HG02798 (cell line): Measurements from ENCODE around the gene DIPK1B.

ENCODE experiments used
- ATAC-seq: cut with Tn5 transposase; IDR thresholded peaks from one replicate; pipeline ENCODE4 v1.9.1; 2021; ENCODE audit warnings: mild to moderate bottlenecking; ENCODE audit not compliant: unreplicated experiment, poor library complexity

The DIPK1B gene

DNA sequence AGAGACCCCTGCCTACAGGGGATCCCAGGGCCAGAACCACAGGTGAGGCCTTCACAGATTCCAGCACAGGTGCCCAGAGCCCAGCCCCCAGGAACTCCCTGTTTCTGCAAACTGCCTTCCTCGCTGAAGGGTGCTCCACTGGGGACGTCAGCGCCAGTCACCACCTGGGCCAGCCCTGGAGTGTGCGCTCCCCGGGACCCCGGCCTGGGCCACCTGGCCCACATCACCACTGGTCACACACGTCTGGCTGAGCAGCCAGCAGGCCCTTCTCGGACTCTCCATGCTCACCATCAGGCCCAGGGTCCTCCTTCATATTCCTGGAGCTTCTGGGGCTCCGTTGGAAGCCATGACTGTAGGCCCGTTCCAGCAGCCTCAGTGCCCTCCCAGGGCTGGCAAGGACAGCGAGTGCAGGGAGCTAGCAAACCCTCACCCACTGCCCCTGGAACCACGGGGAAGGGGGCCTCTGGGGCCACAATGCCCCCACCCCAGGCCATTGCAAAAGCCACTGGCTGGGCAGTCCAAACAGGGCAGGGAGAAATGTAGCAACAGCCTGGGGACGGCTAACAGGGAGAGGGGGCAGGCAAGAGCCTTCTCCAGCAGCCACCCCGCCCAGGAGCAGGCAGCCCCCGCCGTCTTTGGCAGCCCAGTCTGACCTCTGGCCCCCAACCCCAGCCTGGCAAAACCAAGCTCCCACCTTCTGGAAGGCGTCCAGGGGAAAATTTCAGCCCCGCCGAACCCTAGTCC lies 26.4 kb upstream of the DIPK1B start:
- ATAC-seq = no peak

DNA sequence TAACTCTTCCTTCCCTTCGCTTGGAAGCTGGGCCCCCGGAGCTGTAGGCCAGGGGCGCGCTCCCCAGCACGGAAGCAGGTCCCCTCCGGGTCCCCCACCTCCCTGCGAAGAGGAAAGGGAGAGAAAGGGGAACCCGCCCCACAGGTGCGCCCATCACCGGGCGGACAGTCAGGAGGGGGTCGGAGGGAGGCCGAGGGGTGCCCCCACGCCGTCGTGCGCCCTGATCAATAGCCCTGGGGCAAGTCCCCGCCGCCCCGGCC lies 25.9 kb upstream of the DIPK1B start:
- no peak for ATAC-seq

DNA sequence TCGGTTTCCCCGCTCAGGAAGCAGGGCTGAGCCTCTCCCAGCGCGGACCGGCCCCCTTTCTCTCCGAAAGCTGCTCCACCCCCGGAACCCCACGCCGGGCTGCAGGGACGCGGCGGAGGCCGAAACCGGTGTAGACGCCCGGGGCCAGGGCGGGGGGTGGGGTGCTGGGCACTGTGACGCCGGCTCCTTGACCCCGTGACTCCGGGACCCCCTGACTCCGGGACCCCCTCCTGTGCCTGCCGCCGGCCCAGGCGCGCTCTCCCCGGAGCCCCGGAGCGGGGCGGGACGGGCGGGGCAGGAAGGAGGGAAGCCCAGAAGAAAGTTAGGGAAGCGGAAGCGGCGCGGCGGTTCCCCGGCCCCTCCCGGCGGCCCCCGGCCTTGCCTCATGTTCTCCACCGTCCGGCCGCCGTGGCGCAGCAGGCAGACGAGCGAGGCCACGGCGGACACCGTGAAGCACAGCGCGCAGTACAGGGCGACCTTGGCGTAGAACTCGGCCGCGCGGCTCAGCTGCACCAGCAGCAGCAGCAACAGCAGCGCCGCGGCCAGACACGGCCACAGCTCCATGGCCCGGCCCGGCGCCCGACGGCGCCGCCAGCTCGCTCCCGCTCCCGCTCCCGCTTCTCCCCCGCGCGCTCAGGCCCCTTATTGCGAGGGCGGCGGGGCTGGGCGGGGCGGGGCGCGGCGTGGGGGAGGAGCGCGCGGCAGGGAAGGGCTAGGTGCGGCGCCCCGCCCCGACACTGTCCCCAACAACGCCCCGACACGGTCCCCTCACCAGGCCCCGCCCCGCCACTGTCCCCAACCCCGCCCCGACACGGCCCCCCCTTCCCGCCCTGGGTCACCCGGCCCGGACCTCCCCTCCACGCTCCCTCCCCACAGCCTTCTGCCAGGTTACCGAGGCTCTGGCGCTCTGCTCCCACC lies 25.3 kb upstream of the DIPK1B start, which contains the start of gene AGPAT2:
TSS of gene AGPAT2 (minus strand) at position 664 of the 918 bp plus-strand sequence. CDS start at position 564, 100 bp downstream.
- peak; percentile 61 for ATAC-seq

DNA sequence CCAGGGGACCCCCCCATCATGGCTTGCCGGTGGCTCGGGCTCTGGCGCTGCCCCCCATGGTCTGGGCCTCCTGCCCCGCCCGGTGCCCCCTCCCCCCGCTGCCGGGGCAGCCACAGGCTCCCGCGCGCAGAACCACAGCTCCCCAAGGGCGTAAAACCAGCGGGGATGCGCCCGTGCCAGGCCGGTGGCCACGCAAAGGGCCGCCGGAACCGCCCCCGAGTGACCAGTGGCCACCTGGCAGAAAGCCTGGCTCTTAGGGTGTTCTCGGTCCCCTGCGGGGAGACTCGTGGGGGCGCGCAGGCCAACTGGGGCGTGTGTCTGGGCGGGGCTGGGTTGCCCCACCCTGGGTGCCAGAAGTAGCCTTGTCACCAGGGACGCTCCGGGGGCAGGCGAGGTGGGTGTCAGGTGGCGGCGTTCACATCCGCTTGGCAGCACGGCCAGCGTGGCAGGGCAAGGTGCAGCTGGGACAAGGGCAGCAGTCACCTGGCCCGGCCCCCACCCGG lies 24.6 kb upstream of the DIPK1B start:
- no peak for ATAC-seq

DNA sequence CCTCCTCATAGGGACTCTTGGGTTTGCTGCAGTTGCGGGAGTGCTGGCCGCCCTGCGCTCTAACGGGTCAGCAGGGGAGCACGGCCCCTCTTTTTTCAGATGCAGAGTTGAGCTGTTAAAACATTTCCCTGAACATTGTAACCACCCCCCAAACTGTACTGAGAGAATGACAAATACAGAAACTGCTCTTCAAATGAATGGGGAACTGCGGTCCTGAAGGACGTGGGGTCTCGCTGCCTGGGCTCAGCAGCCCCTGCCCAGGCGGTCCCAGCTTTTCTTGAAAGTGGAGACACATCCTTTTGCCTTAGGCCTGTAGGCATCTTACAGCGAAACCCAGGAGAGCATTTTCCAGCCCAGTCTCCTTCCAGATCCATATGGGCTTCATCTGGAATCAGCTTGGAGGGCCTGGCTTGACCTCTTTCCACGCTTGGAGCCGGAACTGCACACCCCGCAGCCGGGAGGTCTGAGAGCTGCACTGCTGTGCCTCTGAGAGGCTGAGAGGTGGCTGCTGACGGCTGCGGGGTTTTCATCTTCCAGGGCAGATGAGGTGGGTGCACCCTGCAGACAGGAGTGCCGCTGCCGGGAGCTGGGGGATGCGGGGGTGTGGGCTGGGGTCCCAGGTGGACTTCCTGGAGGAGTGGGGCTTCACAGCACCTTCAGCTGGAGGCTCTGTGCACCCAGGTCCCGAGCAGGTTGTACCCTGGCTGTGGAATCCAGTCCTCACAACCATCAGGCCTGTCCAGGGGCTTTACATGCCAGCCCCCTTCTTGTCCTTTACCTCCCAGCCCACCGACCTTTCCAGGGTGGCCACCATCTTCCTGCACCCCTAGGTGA lies 23.9 kb upstream of the DIPK1B start:
- ATAC-seq = no peak

DNA sequence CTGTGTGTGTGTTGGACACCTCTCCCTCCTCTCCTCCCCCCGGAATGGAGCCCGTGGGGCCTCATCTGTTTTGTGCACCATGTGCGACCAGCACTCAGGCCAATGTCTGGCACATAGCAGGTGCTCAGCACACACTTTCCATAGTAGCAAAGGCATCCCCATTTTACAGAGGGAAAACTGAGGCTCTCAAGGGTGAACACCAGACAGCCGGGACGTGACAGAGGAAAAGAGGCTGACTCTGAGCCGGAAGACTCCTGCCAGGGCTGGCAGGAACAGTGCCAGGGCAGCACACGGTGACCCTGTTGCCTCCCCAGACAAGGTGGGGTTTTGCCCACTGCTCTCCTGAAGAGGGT lies 23.3 kb upstream of the DIPK1B start:
- ATAC-seq = no peak

DNA sequence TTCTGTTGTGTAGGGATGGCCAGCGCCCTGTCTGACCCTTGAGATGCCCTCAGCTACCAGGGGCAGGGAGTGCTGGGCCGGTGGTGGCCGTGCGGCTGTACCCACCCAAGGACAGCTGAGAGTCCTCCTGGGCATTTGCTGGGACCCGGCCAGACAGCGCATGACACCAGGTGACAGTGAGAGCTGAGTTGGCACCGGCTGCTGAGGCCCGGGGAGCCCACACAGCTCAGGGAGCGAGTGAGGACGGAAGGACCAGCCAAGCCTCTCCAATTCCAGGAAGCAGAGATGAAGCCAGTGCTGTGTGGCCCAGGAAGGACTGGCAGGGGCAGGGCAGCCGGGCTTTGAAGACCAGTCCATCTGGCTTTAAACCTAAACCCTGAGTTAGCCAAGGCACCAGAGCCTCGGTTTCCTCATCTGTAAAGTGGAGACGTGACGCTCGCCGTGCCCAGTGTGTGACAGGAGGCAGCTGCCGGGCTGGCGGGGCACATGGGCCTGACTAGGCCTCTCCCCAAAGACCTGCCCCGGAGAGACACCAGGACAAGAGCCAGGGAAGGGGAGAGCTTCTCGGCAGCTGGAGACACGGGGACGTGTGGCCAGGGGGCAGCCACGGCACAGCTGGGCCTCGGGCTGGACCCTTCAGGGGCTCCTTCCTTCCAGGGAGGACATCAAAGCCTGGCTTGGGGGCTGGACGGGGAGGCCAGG lies 22.1 kb upstream of the DIPK1B start:
- no peak for ATAC-seq

DNA sequence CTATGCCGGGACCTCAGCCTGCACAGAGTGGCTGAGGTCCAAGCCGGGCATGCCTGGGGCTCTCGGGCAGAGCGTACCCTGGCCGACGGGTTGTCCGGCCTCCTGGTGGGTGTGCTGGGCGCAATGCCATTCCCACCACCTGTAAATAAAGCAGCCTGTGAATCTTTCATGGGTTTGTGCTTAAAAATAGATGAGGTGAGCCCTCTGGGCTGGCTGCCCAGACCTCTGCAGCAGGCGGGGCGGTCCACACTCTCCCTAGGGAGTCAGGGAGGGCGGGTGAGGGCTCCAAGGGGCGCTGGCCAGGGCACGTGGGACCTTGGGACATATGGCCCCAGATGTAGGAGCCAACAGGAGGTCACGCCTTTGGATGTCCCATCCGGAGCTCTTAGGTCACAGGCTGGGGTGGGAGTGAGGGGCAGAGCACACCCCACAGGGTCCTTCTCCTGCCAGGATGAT lies 21.5 kb upstream of the DIPK1B start:
- ATAC-seq = no peak

DNA sequence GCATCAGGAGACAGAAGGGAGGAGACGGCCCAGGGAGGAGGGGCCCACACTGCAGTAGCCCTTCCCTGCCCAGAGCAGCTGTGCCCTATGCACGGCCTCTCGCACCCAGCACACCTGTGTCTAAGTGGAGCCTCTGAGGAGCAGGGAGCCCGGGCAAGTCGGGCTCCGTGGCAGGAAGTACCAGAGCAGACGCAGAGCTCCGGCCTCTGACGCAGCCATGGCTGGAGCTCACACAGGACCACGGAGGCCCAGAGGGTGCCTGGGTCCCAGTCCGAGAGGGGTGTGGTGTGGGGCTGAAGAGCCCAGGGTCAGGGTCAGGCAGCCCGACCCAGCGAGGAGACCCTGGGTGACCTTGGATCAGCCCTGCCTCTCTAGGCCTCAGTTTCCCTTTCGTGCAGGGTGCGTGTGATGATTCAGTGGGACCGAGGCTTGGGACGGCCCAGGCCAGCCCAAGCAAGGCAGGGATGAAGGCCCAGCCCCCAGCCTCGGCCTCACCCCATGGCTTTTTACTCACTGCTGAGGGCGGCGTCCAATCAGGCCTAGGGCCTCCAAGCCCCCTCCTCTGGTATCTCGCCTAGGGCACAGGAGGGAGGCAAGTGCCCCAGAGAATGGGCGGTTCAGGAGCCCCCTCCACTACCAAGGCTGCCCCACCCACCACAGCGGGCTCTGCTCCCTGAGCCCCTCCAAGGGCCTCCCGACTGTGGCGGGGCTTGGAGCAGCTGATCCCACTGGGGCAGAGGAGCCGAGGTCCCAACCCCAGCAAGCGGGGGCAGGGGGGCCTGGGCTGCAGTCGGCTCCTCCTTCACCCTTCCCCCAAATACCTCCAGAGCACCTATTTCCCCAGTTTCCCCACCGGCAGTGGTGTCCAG lies 20.8 kb upstream of the DIPK1B start:
- ATAC-seq = no peak

DNA sequence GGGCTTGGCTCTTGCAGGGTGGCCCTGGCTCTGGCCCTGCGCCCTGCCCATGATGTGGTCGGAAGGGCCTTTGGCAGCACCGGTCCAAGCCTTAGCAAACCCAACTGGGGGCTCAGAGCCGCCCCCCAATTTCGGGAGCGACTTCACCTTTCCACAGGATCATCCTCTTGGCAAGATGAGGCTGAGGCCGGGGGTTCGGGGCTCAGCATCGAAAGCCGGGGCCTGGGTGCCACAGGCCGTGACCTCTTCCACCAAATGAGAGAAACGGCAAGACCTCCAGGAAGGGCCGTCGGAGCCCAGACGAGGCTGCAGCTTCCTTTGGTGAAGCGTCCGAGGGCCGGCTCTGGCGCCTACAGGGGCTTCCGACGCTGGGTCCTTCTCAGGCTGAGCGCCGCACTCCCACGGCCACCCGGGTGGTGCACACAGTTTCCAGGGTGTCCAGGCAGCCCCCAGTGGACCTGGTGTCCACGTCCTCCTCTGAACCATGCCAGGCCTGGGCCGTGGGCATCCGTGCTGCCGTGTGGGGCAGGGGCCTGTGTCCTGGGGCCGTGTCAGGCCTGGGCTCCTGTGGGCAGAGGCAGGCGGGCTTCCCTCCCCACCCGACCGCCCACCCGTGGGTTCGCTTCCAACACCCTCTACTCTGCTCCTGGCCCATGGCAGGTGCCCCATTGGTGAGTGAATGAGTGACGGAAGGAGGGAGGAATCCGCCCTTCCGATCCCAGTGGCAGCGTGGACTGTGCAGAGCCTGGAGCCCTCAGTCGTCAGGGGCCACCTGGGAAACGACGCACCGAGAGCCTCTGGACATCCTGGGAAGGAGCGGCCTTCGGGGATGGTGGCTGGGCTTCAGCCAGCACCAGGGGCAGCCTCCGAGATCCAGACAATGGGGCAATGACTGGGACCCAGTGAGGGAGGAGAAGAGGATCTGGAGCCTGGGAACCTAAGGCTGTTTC lies 19.9 kb upstream of the DIPK1B start:
- ATAC-seq = no peak

DNA sequence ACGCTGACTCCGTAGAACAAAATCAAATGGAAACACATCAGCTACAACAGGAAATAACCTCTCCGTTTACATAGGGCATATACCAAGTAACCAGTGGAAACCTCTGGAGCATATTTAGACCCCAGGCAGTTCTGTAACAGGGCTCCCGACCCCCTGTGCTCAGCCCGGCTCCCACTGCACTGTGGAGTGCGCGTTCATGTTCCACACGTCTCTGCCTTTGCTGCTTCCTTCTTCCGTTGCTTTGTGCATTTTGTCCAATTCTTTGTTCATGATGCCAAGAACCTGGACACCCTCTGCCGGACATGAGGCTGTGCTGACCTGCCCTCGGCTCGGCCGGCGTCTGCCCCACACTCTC lies 19.3 kb upstream of the DIPK1B start:
- no peak for ATAC-seq

DNA sequence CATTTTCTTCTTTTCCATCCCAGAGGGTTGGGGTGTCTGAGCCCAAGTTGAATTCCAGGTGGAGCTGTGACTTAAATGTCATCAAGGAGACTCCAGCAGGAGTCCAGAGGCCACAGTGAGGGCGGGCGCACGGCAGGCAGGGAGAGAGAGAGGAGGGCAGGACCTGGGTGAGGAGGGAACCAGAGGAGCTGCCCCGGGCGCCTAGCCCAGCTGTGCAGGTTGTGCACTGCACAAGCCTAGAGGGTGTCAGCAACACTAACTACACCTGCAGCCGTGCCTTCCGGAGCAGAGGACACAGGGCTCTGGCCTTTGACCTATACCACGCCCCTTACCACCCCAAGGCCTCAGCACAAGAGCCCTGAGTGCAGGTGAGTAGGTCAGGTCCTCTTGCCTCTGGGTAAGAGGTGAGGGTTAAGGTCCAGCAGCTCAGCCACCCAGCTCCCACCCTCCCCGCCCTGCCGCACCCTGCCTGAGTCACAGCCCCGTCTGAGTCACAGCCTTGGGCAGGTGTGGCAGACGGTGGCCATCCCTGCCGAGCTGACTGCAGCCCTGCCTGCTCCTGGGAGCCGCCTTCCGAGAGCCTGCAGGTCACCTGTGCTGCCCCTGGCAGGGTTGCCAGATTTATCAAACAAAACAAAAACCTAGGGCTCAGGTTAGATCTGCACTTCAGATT lies 18.7 kb upstream of the DIPK1B start:
- ATAC-seq = no peak

DNA sequence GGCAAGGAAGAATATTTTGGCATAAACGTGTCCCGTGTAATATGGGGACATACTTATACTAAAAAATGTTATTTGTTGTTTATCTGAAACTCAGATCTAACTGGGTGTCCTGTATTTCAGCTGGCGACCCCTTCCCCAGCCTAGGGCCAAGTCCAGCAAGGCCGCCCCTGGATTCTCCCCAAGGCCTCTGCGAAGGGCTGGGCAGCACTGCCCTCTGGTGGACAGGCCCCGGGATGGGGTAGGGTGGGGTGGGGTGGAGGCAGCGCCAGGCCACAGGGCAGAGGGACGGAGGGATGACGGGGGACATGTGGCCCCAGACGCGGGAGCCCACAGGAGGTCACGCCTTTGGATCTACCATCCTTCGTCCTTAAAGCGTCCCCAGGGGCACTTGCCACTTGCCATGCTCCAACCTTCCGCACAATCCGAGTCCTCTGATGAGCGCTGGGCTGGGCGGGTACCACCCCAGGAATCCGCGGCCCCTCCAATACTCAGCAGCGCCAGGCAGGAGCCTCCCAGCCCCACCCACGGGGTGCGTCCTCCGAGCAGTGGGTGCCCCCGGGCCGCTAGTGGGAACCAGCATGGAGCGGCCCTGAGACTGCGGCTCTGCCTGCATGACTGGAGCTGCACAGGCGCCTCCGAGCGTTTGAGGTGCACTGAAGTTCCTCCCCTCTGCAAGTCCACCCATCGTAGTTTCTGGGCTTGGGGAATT lies 18.1 kb upstream of the DIPK1B start:
- no peak for ATAC-seq

DNA sequence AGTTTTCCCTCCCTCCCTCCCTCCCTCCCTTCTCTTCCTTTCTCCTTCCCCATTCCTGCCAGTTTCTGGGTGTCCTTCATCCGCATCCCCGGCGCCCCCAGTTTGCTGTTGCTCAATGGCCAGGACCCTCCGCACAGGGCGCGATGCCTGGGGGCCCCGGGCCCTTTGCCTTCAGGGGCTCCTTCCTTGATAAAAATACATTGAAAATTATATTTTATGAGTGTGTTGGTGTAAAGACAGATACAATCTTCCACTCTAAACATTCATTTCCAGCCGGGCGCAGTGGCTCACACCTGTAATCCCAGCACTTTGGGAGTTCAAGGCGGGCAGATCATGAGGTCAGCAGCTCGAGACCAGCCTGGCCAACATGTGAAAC lies 17.5 kb upstream of the DIPK1B start:
- no peak for ATAC-seq

DNA sequence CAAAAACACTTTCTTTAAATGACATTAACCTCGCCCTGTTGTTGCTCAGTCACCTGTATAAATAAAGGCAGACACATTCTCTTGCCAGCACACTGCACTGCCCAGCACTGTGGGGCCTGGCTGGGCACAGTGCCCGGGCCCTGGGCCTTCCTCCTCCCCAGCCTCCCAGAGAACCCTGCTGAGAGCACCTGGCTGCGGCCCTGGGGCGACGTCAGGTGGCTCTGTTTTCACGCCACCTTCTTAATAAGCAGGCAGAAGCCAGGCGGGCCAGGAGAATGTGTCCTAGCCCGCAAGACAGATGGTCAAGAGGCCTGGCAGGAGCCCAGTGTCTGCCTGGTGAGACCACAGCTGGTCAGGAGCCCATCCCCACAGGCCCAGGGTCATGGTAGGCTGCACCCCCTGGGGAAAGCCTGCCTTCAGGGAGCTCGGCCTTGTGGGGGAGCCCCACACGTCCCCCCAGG lies 16.9 kb upstream of the DIPK1B start:
- ATAC-seq = no peak

DNA sequence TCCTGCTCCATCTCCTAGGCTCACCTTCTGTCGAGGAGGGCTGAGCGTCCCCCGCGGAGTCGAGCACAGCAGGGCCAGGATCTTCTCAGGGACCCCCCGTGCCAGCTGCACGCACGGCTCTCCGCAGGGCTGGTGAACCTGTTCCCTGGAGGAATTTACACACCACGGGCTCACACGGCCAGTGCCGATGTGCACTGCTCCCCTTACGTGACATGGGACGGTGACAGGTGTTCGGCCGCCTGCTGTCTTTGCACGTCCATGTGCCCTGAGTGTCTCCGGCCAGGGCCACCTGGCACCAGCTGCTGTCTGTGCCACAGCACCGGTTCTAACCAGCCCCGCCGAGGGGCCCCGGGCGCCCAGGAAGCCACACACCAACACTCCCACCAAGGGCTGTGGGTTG lies 16.4 kb upstream of the DIPK1B start:
- ATAC-seq = no peak

DNA sequence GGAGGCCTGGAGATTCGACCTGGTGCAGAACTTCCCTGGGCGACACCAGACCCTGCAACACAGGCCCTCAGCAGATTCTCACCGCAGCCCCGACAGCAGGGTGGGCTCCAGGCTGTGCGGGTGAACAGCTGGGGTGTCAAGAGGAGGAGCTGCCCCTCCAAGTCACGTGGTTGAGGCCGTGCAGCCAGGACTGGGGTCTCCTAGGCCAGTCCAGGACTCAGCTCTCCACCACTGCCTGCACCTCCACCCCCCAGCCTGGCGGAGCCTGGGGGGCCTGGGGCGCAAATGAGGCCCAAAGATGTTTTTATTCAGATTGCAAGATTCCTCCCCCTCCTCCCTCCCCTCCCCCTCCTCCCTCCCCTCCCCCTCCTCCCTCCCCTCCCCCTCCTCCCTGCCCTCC lies 15.9 kb upstream of the DIPK1B start:
- ATAC-seq = no peak
